ENCODE results near the gene TIAM2.

TIAM2 gene

DNA sequence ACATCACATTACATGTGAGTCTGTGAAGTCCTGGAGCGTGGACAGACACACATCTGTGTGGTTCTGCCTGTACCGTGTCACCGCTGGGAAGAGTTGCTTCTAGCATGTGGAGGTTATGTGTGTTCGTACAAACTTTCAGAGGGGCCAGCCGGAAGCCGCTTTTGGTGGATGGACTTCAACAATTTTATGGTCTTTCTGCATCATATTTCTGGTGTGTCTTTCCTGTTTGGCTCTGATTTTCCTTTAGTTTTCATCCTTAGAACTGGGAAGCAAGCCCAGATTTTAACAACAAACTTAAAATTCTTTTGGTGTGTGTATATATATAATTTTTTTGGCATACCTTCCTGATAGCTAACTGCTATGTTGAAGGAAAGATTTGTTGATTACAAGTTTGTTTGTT, 71.2 kb downstream of the TIAM2 start:
- H3K27ac ChIP-seq (ENCODE audit: low read depth, low read length): no peak overlapping the region
- no peak overlapping the region for H3K4me2 ChIP-seq (ENCODE audit: low read length)
- no peak overlapping the region for H2BK120ac ChIP-seq (ENCODE audit: insufficient read depth, low read length, poor library complexity)
- H2AK5ac ChIP-seq (ENCODE audit: low read length): no peak overlapping the region
- no peaks in the 10 kb centered on the region for H3K79me1 ChIP-seq (ENCODE audit: low read length)
- no peak overlapping the region for H3K4ac ChIP-seq (ENCODE audit: low read depth, low read length)
- H4K91ac ChIP-seq (ENCODE audit: low read depth, low read length): no peak overlapping the region
- H2AFZ ChIP-seq (ENCODE audit: insufficient read depth, low read length, poor library complexity): no peak overlapping the region
- no peak overlapping the region for H4K8ac ChIP-seq (ENCODE audit: low read depth, low read length)
- no CpG with 5 or more reads among the region's 6 CpGs for WGBS (ENCODE audit: extremely low coverage, insufficient coverage, insufficient read length)
- no peaks in the 10 kb centered on the region for H3K79me2 ChIP-seq (ENCODE audit: control insufficient read depth, insufficient read depth, low read length, poor library complexity)
- no peak for DNase-seq
- no peak overlapping the region for H3K18ac ChIP-seq (ENCODE audit: low read length)
- no peak overlapping the region for H4K12ac ChIP-seq (ENCODE audit: low read depth, low read length)
- H3K9me3 ChIP-seq (ENCODE audit: insufficient read depth, low read depth, low read length): no peaks in the 10 kb centered on the region
- no peak overlapping the region for H2BK5ac ChIP-seq (ENCODE audit: low read depth, low read length, poor library complexity)
- no peak overlapping the region for H2BK12ac ChIP-seq (ENCODE audit: low read length)
- no peak overlapping the region for H3K4me3 ChIP-seq (ENCODE audit: low read depth, low read length)
- H3K14ac ChIP-seq (ENCODE audit: low read length): no peak overlapping the region
- no peaks in the 10 kb centered on the region for H3K36me3 ChIP-seq (ENCODE audit: control insufficient read depth in 1 of 2, insufficient read depth in 2 of 2, low read length in 2 of 2)
- H3K23ac ChIP-seq (ENCODE audit: low read length): no peak overlapping the region
- H3K9ac ChIP-seq (ENCODE audit: low read length): no peak overlapping the region
- no peaks in the 10 kb centered on the region for H3K27me3 ChIP-seq (ENCODE audit: insufficient read depth, low read length)
- no peaks in the 10 kb centered on the region for H3K4me1 ChIP-seq (ENCODE audit: control insufficient read depth in 1 of 2, insufficient read depth in 2 of 2, low read length in 2 of 2)

- Histone ChIP-seq H2AK5ac (ENCODE audit: low read length) (no peak overlapping the region), H3K4ac (ENCODE audit: low read depth, low read length) (no peak overlapping the region), H3K27ac (ENCODE audit: low read depth, low read length) (no peak overlapping the region), H3K4me2 (ENCODE audit: low read length) (no peak overlapping the region), H2BK120ac (ENCODE audit: insufficient read depth, low read length, poor library complexity) (no peak overlapping the region), H2BK12ac (ENCODE audit: low read length) (no peak overlapping the region), H3K4me1 (ENCODE audit: control insufficient read depth in 1 of 2, insufficient read depth in 2 of 2, low read length in 2 of 2) (no peaks in the 10 kb centered on the region), H3K9me3 (ENCODE audit: insufficient read depth, low read depth, low read length) (no peaks in the 10 kb centered on the region), H3K14ac (ENCODE audit: low read length) (no peak overlapping the region), H4K91ac (ENCODE audit: low read depth, low read length) (no peak overlapping the region), H4K12ac (ENCODE audit: low read depth, low read length) (no peak overlapping the region), H3K36me3 (ENCODE audit: control insufficient read depth in 1 of 2, insufficient read depth in 2 of 2, low read length in 2 of 2) (no peaks in the 10 kb centered on the region), H4K8ac (ENCODE audit: low read depth, low read length) (no peak overlapping the region), H2AFZ (ENCODE audit: insufficient read depth, low read length, poor library complexity) (no peak overlapping the region), H3K9ac (ENCODE audit: low read length) (no peak overlapping the region), H3K27me3 (ENCODE audit: insufficient read depth, low read length) (no peaks in the 10 kb centered on the region), H3K18ac (ENCODE audit: low read length) (no peak overlapping the region), H3K79me1 (ENCODE audit: low read length) (no peaks in the 10 kb centered on the region), H3K23ac (ENCODE audit: low read length) (no peak overlapping the region), H3K4me3 (ENCODE audit: low read depth, low read length) (no peak overlapping the region), H3K79me2 (ENCODE audit: control insufficient read depth, insufficient read depth, low read length, poor library complexity) (no peaks in the 10 kb centered on the region), H2BK5ac (ENCODE audit: low read depth, low read length, poor library complexity) (no peak overlapping the region)
- no CpG with 5 or more reads among the region's 7 CpGs for WGBS (ENCODE audit: extremely low coverage, insufficient coverage, insufficient read length)
- no peak for DNase-seq
These were observed 72.0 kb downstream of the TIAM2 start for GRCh38 chr6:155066921-155067680.

DNA sequence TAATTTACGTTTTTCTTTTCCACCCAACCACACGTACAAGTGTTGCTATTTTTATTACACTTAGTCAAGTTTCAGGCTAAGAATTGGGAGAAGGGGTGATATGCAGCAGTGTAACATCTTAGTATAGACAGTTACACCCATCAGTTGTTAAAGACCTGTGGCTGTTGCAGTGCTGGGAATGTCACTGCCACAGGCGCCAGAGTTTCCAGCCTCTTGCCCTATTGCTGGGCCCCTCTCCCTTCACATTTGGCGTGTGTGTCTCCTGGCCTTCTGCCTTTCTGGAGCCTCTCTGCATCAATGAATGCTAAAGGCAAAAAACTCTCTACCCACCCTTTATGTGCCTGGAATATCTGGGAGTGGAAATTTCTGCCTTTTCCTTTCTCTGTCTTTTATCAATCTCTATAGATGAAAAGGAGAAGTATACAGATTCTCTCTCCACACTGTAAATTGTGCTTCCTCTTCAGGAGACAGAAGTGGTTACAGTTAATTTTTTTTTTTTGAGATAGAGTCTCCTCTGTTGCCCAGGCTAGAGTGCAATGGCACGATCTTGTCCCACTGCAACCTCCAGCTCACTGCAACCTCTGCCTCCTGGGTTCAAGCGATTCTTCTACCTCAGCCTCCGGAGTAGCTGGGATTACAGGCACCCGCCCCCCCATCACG, 73.0 kb downstream of the TIAM2 start:
- Histone ChIP-seq H3K79me2 (ENCODE audit: control insufficient read depth, insufficient read depth, low read length, poor library complexity) (no peaks in the 10 kb centered on the region), H3K18ac (ENCODE audit: low read length) (no peak overlapping the region), H3K4me1 (ENCODE audit: control insufficient read depth in 1 of 2, insufficient read depth in 2 of 2, low read length in 2 of 2) (no peaks in the 10 kb centered on the region), H3K9ac (ENCODE audit: low read length) (no peak overlapping the region), H3K4me2 (ENCODE audit: low read length) (no peak overlapping the region), H4K8ac (ENCODE audit: low read depth, low read length) (no peak overlapping the region), H3K4ac (ENCODE audit: low read depth, low read length) (no peak overlapping the region), H2BK120ac (ENCODE audit: insufficient read depth, low read length, poor library complexity) (no peak overlapping the region), H3K14ac (ENCODE audit: low read length) (no peak overlapping the region), H3K27me3 (ENCODE audit: insufficient read depth, low read length) (no peaks in the 10 kb centered on the region), H2AFZ (ENCODE audit: insufficient read depth, low read length, poor library complexity) (no peak overlapping the region), H2AK5ac (ENCODE audit: low read length) (no peak overlapping the region), H2BK12ac (ENCODE audit: low read length) (no peak overlapping the region), H3K23ac (ENCODE audit: low read length) (no peak overlapping the region), H3K9me3 (ENCODE audit: insufficient read depth, low read depth, low read length) (no peaks in the 10 kb centered on the region), H2BK5ac (ENCODE audit: low read depth, low read length, poor library complexity) (no peak overlapping the region), H3K4me3 (ENCODE audit: low read depth, low read length) (no peak overlapping the region), H4K12ac (ENCODE audit: low read depth, low read length) (no peak overlapping the region), H3K27ac (ENCODE audit: low read depth, low read length) (no peak overlapping the region), H4K91ac (ENCODE audit: low read depth, low read length) (no peak overlapping the region), H3K36me3 (ENCODE audit: control insufficient read depth in 1 of 2, insufficient read depth in 2 of 2, low read length in 2 of 2) (no peaks in the 10 kb centered on the region), H3K79me1 (ENCODE audit: low read length) (no peaks in the 10 kb centered on the region)
- no peak for DNase-seq
- no CpG with 5 or more reads among the region's 9 CpGs for WGBS (ENCODE audit: extremely low coverage, insufficient coverage, insufficient read length)

DNA sequence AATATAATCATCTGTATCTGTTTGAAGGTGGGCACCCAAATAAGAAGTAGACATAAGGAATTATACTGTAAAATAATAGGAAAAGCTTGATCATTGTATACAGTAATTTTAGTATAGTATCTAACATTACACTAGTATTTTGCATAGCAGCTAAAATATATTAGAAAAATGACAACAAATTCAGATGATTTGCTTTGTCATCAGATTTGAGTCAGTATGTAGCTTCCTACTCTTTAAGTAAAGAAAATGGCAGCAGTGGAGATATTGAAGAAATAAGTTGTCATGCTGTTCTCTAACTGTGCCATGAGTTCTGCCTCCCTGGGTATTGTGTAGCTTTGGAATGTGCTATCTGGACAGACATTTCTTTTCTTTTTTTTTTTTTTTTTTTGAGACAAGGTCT, 74.4 kb downstream of the TIAM2 start:
- Histone ChIP-seq H2AK5ac (ENCODE audit: low read length) (no peak overlapping the region), H4K91ac (ENCODE audit: low read depth, low read length) (no peak overlapping the region), H3K27ac (ENCODE audit: low read depth, low read length) (no peak overlapping the region), H3K4me2 (ENCODE audit: low read length) (no peak overlapping the region), H4K8ac (ENCODE audit: low read depth, low read length) (no peak overlapping the region), H3K27me3 (ENCODE audit: insufficient read depth, low read length) (no peaks in the 10 kb centered on the region), H3K14ac (ENCODE audit: low read length) (no peak overlapping the region), H3K4me1 (ENCODE audit: control insufficient read depth in 1 of 2, insufficient read depth in 2 of 2, low read length in 2 of 2) (no peaks in the 10 kb centered on the region), H3K4ac (ENCODE audit: low read depth, low read length) (no peak overlapping the region), H4K12ac (ENCODE audit: low read depth, low read length) (no peak overlapping the region), H2BK12ac (ENCODE audit: low read length) (no peak overlapping the region), H2BK5ac (ENCODE audit: low read depth, low read length, poor library complexity) (no peak overlapping the region), H2AFZ (ENCODE audit: insufficient read depth, low read length, poor library complexity) (no peak overlapping the region), H3K23ac (ENCODE audit: low read length) (no peak overlapping the region), H3K36me3 (ENCODE audit: control insufficient read depth in 1 of 2, insufficient read depth in 2 of 2, low read length in 2 of 2) (no peaks in the 10 kb centered on the region), H3K79me2 (ENCODE audit: control insufficient read depth, insufficient read depth, low read length, poor library complexity) (no peaks in the 10 kb centered on the region), H2BK120ac (ENCODE audit: insufficient read depth, low read length, poor library complexity) (no peak overlapping the region), H3K9ac (ENCODE audit: low read length) (no peak overlapping the region), H3K18ac (ENCODE audit: low read length) (no peak overlapping the region), H3K9me3 (ENCODE audit: insufficient read depth, low read depth, low read length) (no peaks in the 10 kb centered on the region), H3K79me1 (ENCODE audit: low read length) (no peaks in the 10 kb centered on the region), H3K4me3 (ENCODE audit: low read depth, low read length) (no peak overlapping the region)
- DNase-seq: no peak

All from trophoblast cell (in vitro differentiated cells and primary cell).